ENCODE data around the gene MAP3K14. TPM values are rescaled to one million over a fixed set of nuclear protein-coding genes. Genes with fewer than 3 reads are reported as not detected.

MAP3K14 gene
- total RNA-seq, 4 donors from 2014 or later, result 4.1 to 21.7 (median 6.2) TPM

- peaks cover 76 to 81% of the 10 kb centered on the region in 2 donors for H3K4me1 ChIP-seq
- no peak overlapping the region for H3K4me3 ChIP-seq (replicated peaks in 1 of 3)
- intact Hi-C loops (cut with DNase I), result no loop called here
- no peak for DNase-seq
- no peak for TF ChIP-seq POLR2A (IDR thresholded peaks at IDR 0.05)
- TF ChIP-seq CTCF (IDR thresholded peaks at IDR 0.05), result no peak
- peaks cover 7 to 13% of the 10 kb centered on the region in 2 donors for H3K36me3 ChIP-seq
- H3K27me3 ChIP-seq, result no peaks in the 10 kb centered on the region
- 96 to 98% methylated on average over 9 to 11 of the region's 11 CpGs for WGBS, 2 donors
- no peaks in the 10 kb centered on the region for H3K9me3 ChIP-seq
- no peak overlapping the region for H3K27ac ChIP-seq
These were observed 26.5 kb downstream of the MAP3K14 start for GRCh38 chr17:45290269-45290765.

- intact Hi-C loops (cut with DNase I), result no loop called here
- peaks cover 70 to 73% of the 10 kb centered on the region in 2 donors for H3K4me1 ChIP-seq
- no peaks in the 10 kb centered on the region for H3K27me3 ChIP-seq
- 88 to 91% methylated on average over 13 to 14 of the region's 15 CpGs for WGBS, 2 donors
- peaks cover 11 to 17% of the 10 kb centered on the region in 2 donors for H3K36me3 ChIP-seq
- peak in 1 of 2 donors; percentile 30 for DNase-seq
- no peaks in the 10 kb centered on the region for H3K9me3 ChIP-seq
- peak overlapping the region in 2 of 3 donors; percentile 45 to 79 for H3K27ac ChIP-seq
- no peak overlapping the region for H3K4me3 ChIP-seq (replicated peaks in 1 of 3)
- TF ChIP-seq POLR2A (IDR thresholded peaks at IDR 0.05) (no peak), CTCF (IDR thresholded peaks at IDR 0.05) (no peak)
These were observed 27.2 kb downstream of the MAP3K14 start for GRCh38 chr17:45289301-45290268.

- H3K9me3 ChIP-seq, result no peaks in the 10 kb centered on the region
- H3K4me1 ChIP-seq, result peaks cover 64 to 66% of the 10 kb centered on the region in 2 donors
- no peaks in the 10 kb centered on the region for H3K27me3 ChIP-seq
- DNase-seq, result peak; percentile 91 to 92
- H3K4me3 ChIP-seq (replicated peaks in 1 of 3), result no peak overlapping the region
- H3K27ac ChIP-seq, result peak overlapping the region in 2 of 3 donors; percentile 45 to 79
- intact Hi-C loops (cut with DNase I), result no loop called here
- 38 to 50% methylated on average over 8 to 10 of the region's 10 CpGs for WGBS, 2 donors
- H3K36me3 ChIP-seq, result peaks cover 19 to 24% of the 10 kb centered on the region in 2 donors
- TF ChIP-seq CTCF (IDR thresholded peaks at IDR 0.05) (no peak), POLR2A (IDR thresholded peaks at IDR 0.05) (no peak)
These were observed 28.0 kb downstream of the MAP3K14 start for GRCh38 chr17:45288825-45289224.

GRCh38 chr17:45287526-45288500, 29.0 kb downstream of the MAP3K14 start:
- Histone ChIP-seq H3K4me1 (peaks cover 54 to 60% of the 10 kb centered on the region in 2 donors), H3K9me3 (no peaks in the 10 kb centered on the region), H3K36me3 (peaks cover 29 to 33% of the 10 kb centered on the region in 2 donors), H3K27ac (peak overlapping the region in 1 of 3 donors; percentile 79), H3K4me3 (replicated peaks in 1 of 3) (no peak overlapping the region), H3K27me3 (no peaks in the 10 kb centered on the region)
- peak in 1 of 2 donors; percentile 71 for DNase-seq
- intact Hi-C loops (cut with DNase I), result no loop called here
- no peak for TF ChIP-seq POLR2A (IDR thresholded peaks at IDR 0.05)
- TF ChIP-seq CTCF (IDR thresholded peaks at IDR 0.05), result no peak
- WGBS, 2 donors, result 47 to 71% methylated on average over 8 to 10 of the region's 10 CpGs

Data from thyroid gland (tissue), 4 donors.